ENCODE data around the gene FBLN2.
"Not testable (repeated sequence)": the region's sequence is repeated elsewhere in the genome, so short reads cannot be mapped to it uniquely, and the experiment has no call there.

FBLN2 gene

DNA sequence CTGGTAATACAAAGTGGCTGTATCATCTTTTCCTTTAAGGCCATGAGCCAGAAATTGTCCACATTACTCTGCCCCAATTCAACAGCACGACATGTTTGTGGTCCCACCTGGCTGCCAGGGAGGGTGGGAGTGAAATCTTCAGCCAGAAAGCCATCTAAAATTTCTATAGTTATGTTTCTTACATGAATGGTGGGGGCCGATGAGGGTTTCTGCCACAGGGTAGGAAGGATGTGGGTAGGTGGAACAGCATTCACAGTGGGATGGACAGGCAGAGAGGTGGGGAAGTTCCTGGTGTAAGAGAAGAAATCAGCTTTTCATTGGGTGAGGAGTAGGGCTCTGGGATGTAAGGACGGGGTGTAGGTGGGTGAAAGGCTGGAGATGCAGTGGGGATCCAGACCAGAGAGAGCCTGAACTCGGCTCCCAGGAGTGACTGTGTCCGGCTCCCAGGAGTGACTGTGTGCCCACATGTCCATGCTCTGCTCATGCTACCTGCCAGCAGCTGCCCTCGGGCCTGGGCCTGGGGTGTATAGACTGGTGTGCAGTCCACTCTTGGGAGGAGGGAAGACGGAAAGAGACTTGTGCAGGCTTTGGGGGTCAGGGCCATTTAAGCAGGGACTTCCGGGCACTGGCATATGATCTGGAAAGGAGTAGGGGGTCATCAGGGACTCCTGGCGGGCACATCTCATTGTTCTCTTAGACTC, 3.8 kb upstream of the FBLN2 start:
- peak in 3 of 10 donors; percentile 31 to 50 (median 37) for DNase-seq
- intact Hi-C loops (cut with DNase I), result no loop called here

- peak in 3 of 10 donors; percentile 39 to 59 (median 40) for DNase-seq
- intact Hi-C loops (cut with DNase I), result no loop called here
Measured at GRCh38 chr3:13545952-13546454, 2.9 kb upstream of the FBLN2 start.

- peak in 4 of 10 donors; percentile 9 to 70 (median 58) for DNase-seq
Measured at GRCh38 chr3:13546667-13547171, 2.2 kb upstream of the FBLN2 start.

GRCh38 chr3:13547591-13548371, 1.1 kb upstream of the FBLN2 start:
- intact Hi-C loops (cut with DNase I), result no loop called here
- DNase-seq, result peak in 3 of 10 donors; percentile 12 to 66 (median 44)

More at GRCh38 chr3:13546667-13547171, 2.2 kb upstream of the FBLN2 start:
- intact Hi-C loops (cut with DNase I), result no loop called here

DNA sequence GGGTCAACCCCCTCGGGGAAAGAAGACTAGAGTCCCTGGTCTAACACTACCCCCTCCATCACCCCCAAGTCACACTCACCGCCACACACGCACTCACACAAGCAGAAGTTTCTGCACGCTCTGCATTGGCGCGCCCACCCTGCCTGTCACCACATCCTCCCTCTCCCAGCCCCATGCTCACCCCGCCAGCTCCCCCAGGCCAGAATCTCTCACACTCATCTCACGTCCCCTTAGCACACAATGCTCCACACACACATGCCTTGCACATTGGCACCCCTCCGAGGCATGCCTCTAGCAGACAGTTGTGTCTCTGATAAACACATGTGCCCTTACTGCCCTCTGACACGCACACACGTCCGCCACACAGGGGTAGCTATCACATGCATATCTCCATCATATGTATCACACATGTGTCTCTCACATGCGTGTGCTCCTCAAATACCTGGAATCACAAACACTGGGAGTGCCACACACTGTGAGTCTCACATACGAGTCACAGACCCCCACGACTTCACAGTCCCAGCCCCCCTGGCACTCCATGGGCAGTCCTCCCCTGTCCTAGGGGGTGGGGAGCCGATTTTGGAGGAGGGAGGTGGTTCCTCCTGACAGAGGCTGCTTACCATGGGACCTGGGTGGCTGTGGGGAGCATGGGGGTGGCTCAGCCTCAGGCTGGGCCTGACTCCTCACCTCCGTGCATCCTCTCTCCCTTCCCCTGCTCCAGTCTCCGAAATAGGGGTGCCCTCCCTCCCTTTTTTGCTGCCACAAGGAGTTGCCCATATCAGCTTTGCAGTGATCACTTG, 898 bp downstream of the FBLN2 start:
- peak in 2 of 10 donors; percentile 21 to 52 for DNase-seq
- intact Hi-C loops (cut with DNase I), result no loop called here

DNA sequence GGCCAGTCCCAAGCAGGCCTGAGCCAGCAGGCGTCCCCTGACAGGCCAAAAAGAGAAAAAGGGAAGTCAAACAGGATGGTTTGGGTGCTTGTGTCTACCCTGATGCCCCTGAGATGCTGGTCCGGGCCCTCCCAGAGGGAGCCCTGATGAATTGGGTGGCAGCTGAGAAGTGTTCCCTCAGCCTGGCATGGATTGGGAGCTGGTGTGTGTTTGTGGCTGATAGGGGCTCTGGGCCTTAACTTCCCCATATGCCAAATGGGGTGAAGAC, 1.4 kb downstream of the FBLN2 start:
- DNase-seq, result peak in 1 of 10 donors; percentile 47
- intact Hi-C loops (cut with DNase I), result no loop called here

GRCh38 chr3:13550791-13551360, 2.0 kb downstream of the FBLN2 start:
- DNase-seq, result peak in 1 of 10 donors; percentile 37
- intact Hi-C loops (cut with DNase I), result no loop called here

GRCh38 chr3:13552857-13553652, 4.1 kb downstream of the FBLN2 start:
- DNase-seq, result peak in 1 of 10 donors; percentile 69
- intact Hi-C loops (cut with DNase I), result no loop called here

DNA sequence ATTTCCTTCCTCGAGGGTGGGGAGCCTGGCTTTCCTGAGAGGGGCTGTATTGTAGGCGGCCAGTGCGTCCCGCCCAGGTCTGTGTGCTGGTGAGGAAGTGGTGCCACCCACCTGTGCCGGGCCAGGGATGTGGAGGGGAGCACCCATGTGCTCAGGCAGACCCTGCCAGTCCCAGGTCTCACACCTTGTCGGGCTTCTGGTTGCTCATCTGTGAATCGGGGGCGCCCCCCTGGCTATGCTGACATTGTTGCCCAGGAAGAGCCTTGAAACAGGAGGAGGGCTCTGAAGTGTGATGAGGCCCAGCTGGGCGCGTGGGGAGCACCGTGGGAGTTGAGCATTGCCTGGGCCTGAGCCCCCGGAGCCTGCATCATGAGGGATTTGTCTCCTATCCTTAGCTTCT, 4.8 kb downstream of the FBLN2 start:
- peak in 1 of 10 donors; percentile 52 for DNase-seq

GRCh38 chr3:13555753-13556152, 6.8 kb downstream of the FBLN2 start:
- DNase-seq, result peak in 1 of 10 donors; percentile 17
- intact Hi-C loops (cut with DNase I), result no loop called here

More for the DNA sequence above, 4.8 kb downstream of the FBLN2 start:
- intact Hi-C loops (cut with DNase I), result no loop called here

DNA sequence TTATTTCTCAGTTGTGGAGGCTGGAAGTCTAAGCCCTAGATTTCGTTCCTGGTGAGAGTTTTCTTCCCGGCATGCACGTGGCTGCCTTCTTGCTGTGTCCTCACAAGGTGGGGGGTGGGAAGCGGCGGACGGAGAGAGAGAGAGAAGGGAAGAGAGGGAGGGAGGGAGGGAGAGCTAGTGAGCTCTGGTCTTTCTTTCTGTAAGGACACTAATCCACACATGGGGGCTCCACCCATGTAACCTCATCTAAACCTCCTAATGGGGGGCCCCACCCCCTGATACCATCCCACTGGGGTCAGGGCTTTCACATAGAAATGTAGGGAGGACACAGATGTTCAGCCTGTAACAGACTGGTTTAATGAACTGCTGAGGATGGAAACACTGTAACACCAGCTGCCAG, 7.3 kb downstream of the FBLN2 start:
- peak in 1 of 10 donors; percentile 50 for DNase-seq
- intact Hi-C loops (cut with DNase I), result no loop called here

DNA sequence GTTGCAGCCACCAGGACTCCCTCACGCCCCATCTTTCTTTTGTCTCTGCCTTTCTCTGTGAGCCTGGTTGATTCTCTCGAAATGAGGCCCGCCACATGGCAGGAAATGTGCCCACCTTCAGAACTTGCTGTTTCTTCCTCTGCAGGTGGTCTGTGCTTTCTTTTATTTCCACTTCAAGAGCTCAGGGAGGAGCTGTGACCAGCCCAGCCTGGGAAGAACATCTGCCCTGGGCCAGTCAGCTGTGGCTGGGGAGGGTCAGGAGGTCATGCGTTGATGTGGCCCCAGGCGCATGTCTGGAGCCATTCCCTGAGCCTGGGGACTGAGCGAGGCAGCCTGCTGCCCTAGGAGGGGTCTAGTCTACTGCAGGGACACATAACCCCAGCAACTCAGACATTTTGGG, 8.0 kb downstream of the FBLN2 start:
- DNase-seq, result no peak
- intact Hi-C loops (cut with DNase I), result no loop called here

GRCh38 chr3:13557417-13557816, 8.5 kb downstream of the FBLN2 start:
- DNase-seq, result no peak

GRCh38 chr3:13557926-13558325, 9.0 kb downstream of the FBLN2 start:
- no peak for DNase-seq
- intact Hi-C loops (cut with DNase I), result no loop called here

More at GRCh38 chr3:13557417-13557816, 8.5 kb downstream of the FBLN2 start:
- intact Hi-C loops (cut with DNase I), result no loop called here

DNA sequence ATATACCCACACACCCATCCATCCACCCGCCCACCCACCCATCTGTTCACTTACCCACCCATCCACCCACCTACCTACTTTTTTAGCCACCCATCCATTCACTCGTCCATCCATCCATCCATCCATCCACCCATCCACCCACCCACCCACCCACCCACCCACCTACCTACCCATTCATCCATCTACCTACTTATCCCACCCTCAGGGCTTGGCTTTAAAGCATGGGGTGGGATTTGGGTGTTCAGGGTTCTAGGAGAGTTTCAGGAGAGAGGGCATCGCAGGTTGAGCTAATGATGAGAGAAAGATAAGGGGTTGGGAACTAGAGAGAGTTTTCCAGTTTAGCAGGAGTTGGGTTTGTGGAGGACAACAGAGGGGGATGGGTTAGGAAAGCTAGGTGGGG, 9.7 kb downstream of the FBLN2 start:
- intact Hi-C loops (cut with DNase I), result no loop called here
- no peak for DNase-seq

DNA sequence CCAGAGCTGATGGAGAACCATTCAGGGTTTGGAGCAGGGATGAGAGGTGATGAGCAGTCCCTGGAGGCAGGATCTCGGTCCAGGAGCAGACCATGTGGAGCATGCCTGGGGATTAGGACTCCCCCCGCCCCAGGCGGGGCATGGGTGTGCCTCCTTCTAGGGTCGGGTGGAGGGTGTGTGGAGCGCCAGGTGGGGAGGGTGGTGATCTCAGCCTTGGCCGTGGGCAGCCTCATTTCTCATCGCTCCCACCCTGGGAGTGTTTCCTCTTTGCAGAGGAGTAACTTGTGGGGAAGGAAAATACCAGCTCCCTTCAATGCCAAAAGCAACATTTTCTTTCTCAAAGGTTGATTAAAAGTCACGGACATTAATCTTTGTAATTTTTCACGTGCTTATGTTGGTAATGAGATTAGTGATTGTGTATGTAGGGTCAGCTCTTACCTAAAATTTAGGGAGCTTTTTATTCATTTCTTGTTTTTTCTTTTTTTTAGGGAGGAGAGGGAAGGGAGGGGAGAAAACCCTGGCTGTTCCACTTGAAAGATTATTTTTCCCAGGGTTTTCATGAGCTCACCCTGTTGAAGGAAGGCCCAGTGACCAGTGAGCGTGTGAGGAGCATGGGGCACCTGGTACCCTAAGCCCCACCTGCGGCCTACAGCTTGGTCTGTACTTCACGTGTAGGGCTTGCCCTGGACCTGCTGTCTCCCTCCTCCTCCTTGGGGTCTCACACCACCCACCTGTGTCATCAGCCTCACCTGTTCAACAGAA, 11.0 kb downstream of the FBLN2 start:
- intact Hi-C loops (cut with DNase I), result no loop called here
- DNase-seq, result no peak

- no peak for DNase-seq
- intact Hi-C loops (cut with DNase I), result no loop called here
Measured at GRCh38 chr3:13561376-13561775, 12.5 kb downstream of the FBLN2 start.

- DNase-seq, result no peak
- intact Hi-C loops (cut with DNase I), result no loop called here
Measured at GRCh38 chr3:13561967-13562366, 13.0 kb downstream of the FBLN2 start.

- intact Hi-C loops (cut with DNase I), result not testable (repeated sequence)
Measured at GRCh38 chr3:13562421-13562820, 13.5 kb downstream of the FBLN2 start.

More at GRCh38 chr3:13562421-13562820, 13.5 kb downstream of the FBLN2 start:
- DNase-seq, result peak in 1 of 10 donors; percentile 67
